Measurements from ENCODE around the gene FUT8.

Gene FUT8

DNA sequence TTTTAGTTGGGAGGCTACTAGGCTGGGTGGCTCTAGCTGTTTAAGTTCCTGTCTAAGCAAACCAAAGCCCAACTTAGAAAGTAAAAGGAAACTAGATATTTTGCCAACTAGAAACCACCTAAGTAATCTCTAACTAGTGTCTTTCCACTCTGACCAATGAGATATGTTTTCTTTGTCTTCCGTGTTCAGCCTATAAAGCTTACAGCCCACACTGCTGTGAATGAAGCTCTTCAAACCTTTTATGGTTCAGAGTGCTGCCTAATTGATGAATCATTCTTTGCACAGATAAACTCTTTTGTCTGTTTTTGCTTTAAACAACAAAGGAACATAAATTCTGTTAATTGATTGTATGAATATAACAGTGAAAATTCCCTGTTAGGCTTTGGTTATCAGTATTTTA is 66.1 kb downstream of the FUT8 start:
- H3K4me1 ChIP-seq (ENCODE audit: control insufficient read depth in 1 of 2, insufficient read depth in 2 of 2, low read length in 2 of 2) = peaks cover 0 to 3% of the 10 kb centered on the region in 2 donors
- H3K9me3 ChIP-seq (ENCODE audit: control insufficient read depth in 1 of 2, low read length in 2 of 2) = no peaks in the 10 kb centered on the region
- no peak overlapping the region for H3K27ac ChIP-seq (ENCODE audit: low read length)
- no peak overlapping the region for H3K4me3 ChIP-seq (ENCODE audit: low read depth in 1 of 2, low read length in 2 of 2)
- no peaks in the 10 kb centered on the region for H3K27me3 ChIP-seq (ENCODE audit: low read depth, low read length)
- H3K36me3 ChIP-seq (ENCODE audit: control insufficient read depth in 1 of 2, insufficient read depth in 2 of 2, low read length in 2 of 2) = no peaks in the 10 kb centered on the region

- no peak overlapping the region for H3K4me3 ChIP-seq (ENCODE audit: low read depth in 1 of 2, low read length in 2 of 2)
- H3K9me3 ChIP-seq (ENCODE audit: control insufficient read depth in 1 of 2, low read length in 2 of 2) = no peaks in the 10 kb centered on the region
- no peaks in the 10 kb centered on the region for H3K36me3 ChIP-seq (ENCODE audit: control insufficient read depth in 1 of 2, insufficient read depth in 2 of 2, low read length in 2 of 2)
- no peaks in the 10 kb centered on the region for H3K27me3 ChIP-seq (ENCODE audit: low read depth, low read length)
- no peak overlapping the region for H3K27ac ChIP-seq (ENCODE audit: low read length)
- H3K4me1 ChIP-seq (ENCODE audit: control insufficient read depth in 1 of 2, insufficient read depth in 2 of 2, low read length in 2 of 2) = peaks cover 0 to 3% of the 10 kb centered on the region in 2 donors
These were observed 66.9 kb downstream of the FUT8 start for GRCh38 chr14:65479386-65479785.

DNA sequence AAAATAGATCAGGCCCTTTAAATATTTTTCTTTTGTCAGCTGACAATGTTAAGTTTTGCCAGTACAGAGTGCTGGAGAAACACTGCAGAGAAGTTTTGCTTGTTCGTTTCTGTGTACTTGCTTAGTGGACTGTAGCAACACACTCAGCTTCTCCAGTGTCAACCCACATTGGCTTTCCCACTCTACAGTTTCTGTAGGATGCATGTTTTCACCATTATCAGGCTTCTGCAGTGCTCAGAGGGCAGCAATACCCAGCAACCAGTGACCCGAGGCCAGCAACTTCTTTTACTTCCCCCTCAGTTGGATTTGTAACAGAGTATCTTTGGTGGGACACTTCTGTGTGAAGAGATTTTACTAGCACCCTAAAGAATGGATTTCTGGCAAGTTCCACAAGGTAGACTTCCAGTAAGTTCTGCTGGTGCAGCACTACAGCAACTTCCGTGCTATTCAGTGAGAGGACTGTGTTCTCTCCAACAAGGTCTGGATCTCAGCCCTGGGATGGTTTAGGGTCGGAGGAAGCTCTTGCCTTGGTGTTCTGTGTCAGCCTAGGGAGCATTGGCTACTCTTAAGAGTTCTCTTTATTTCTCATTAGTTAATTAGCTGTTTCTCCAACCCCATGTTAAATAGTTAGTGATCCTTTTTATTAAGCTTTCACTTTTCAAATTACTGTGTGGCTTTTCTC is 70.4 kb downstream of the FUT8 start:
- Histone ChIP-seq H3K4me3 (ENCODE audit: low read depth in 1 of 2, low read length in 2 of 2) (no peak overlapping the region), H3K36me3 (ENCODE audit: control insufficient read depth in 1 of 2, insufficient read depth in 2 of 2, low read length in 2 of 2) (no peaks in the 10 kb centered on the region), H3K4me1 (ENCODE audit: control insufficient read depth in 1 of 2, insufficient read depth in 2 of 2, low read length in 2 of 2) (peaks cover 0 to 3% of the 10 kb centered on the region in 2 donors), H3K27ac (ENCODE audit: low read length) (no peak overlapping the region), H3K9me3 (ENCODE audit: control insufficient read depth in 1 of 2, low read length in 2 of 2) (no peaks in the 10 kb centered on the region), H3K27me3 (ENCODE audit: low read depth, low read length) (no peaks in the 10 kb centered on the region)

- H3K4me3 ChIP-seq (ENCODE audit: low read depth in 1 of 2, low read length in 2 of 2) = no peak overlapping the region
- no peaks in the 10 kb centered on the region for H3K27me3 ChIP-seq (ENCODE audit: low read depth, low read length)
- H3K36me3 ChIP-seq (ENCODE audit: control insufficient read depth in 1 of 2, insufficient read depth in 2 of 2, low read length in 2 of 2) = no peaks in the 10 kb centered on the region
- no peak overlapping the region for H3K27ac ChIP-seq (ENCODE audit: low read length)
- no peaks in the 10 kb centered on the region for H3K9me3 ChIP-seq (ENCODE audit: control insufficient read depth in 1 of 2, low read length in 2 of 2)
- H3K4me1 ChIP-seq (ENCODE audit: control insufficient read depth in 1 of 2, insufficient read depth in 2 of 2, low read length in 2 of 2) = peaks cover 0 to 3% of the 10 kb centered on the region in 2 donors
These were observed 71.1 kb downstream of the FUT8 start for GRCh38 chr14:65483647-65484046.

DNA sequence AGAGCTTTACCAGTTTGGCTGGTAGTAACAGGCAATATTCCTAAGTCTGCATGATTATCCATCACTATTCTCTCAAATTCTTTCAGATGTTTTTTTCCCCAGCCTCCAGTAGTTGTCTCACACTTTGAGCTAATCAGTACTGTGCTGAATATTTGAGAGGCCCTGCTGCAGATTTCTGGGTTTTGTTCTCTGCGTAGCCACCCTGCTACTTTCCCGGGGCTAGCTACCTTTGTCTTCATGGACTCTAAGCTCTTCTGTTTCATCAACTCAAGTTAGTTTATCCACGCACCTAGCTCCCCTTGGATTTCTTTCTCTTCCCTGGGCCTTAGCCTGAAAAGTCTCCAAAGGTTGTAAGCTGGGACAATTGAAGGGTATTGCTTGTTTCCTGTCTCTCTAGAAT is 73.0 kb downstream of the FUT8 start:
- H3K36me3 ChIP-seq (ENCODE audit: control insufficient read depth in 1 of 2, insufficient read depth in 2 of 2, low read length in 2 of 2) = no peaks in the 10 kb centered on the region
- peaks cover 0 to 3% of the 10 kb centered on the region in 2 donors for H3K4me1 ChIP-seq (ENCODE audit: control insufficient read depth in 1 of 2, insufficient read depth in 2 of 2, low read length in 2 of 2)
- H3K27ac ChIP-seq (ENCODE audit: low read length) = no peak overlapping the region
- no peaks in the 10 kb centered on the region for H3K9me3 ChIP-seq (ENCODE audit: control insufficient read depth in 1 of 2, low read length in 2 of 2)
- no peaks in the 10 kb centered on the region for H3K27me3 ChIP-seq (ENCODE audit: low read depth, low read length)
- no peak overlapping the region for H3K4me3 ChIP-seq (ENCODE audit: low read depth in 1 of 2, low read length in 2 of 2)

DNA sequence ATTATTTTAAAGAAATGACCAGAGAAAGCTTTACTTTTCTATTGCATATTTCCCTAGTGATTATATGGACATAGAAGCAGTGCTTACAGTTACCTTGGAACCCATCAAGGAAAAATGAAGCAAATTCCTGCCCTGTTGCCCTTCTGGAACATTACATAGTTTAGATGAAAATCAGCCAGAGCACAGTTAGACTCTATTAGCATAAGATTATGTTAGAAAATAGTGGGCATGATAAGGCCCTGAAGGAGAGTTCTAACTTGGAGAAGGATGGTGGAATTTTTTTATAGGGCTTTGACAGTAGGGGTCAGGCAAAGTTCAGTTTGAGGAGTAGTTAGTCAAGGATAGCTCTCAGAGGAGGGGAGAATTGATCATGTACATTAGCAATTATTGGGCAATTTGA is 74.3 kb downstream of the FUT8 start:
- Histone ChIP-seq H3K4me1 (ENCODE audit: control insufficient read depth in 1 of 2, insufficient read depth in 2 of 2, low read length in 2 of 2) (peaks cover 0 to 3% of the 10 kb centered on the region in 2 donors), H3K4me3 (ENCODE audit: low read depth in 1 of 2, low read length in 2 of 2) (no peak overlapping the region), H3K27ac (ENCODE audit: low read length) (no peak overlapping the region), H3K27me3 (ENCODE audit: low read depth, low read length) (no peaks in the 10 kb centered on the region), H3K9me3 (ENCODE audit: control insufficient read depth in 1 of 2, low read length in 2 of 2) (no peaks in the 10 kb centered on the region), H3K36me3 (ENCODE audit: control insufficient read depth in 1 of 2, insufficient read depth in 2 of 2, low read length in 2 of 2) (no peaks in the 10 kb centered on the region)

- Histone ChIP-seq H3K4me3 (ENCODE audit: low read depth in 1 of 2, low read length in 2 of 2) (no peak overlapping the region), H3K36me3 (ENCODE audit: control insufficient read depth in 1 of 2, insufficient read depth in 2 of 2, low read length in 2 of 2) (no peaks in the 10 kb centered on the region), H3K4me1 (ENCODE audit: control insufficient read depth in 1 of 2, insufficient read depth in 2 of 2, low read length in 2 of 2) (peaks cover 0 to 2% of the 10 kb centered on the region in 2 donors), H3K27ac (ENCODE audit: low read length) (no peak overlapping the region), H3K9me3 (ENCODE audit: control insufficient read depth in 1 of 2, low read length in 2 of 2) (no peaks in the 10 kb centered on the region), H3K27me3 (ENCODE audit: low read depth, low read length) (no peaks in the 10 kb centered on the region)
These were observed 75.4 kb downstream of the FUT8 start for GRCh38 chr14:65487783-65488494.

DNA sequence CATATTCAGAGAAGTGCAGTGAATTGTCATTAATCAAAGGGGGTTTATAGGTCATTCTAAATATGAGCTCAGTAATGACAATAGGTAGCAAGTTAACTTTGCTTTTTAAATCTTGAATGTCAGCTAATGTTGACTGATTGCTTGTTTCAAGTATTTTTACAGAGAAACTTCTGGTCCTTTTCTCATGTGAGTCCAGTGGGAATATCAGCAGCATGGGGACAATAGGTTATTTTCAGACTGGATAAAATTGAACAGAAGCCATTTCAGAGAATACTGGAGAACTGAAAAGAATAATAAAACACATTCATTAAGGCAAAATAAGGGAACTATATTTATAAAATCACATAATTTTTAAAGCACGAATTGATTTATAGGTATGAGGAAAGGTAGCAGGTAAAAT is 78.7 kb downstream of the FUT8 start:
- no peak overlapping the region for H3K27ac ChIP-seq (ENCODE audit: low read length)
- H3K27me3 ChIP-seq (ENCODE audit: low read depth, low read length) = no peaks in the 10 kb centered on the region
- no peaks in the 10 kb centered on the region for H3K9me3 ChIP-seq (ENCODE audit: control insufficient read depth in 1 of 2, low read length in 2 of 2)
- H3K4me3 ChIP-seq (ENCODE audit: low read depth in 1 of 2, low read length in 2 of 2) = no peak overlapping the region
- H3K36me3 ChIP-seq (ENCODE audit: control insufficient read depth in 1 of 2, insufficient read depth in 2 of 2, low read length in 2 of 2) = no peaks in the 10 kb centered on the region
- H3K4me1 ChIP-seq (ENCODE audit: control insufficient read depth in 1 of 2, insufficient read depth in 2 of 2, low read length in 2 of 2) = no peaks in the 10 kb centered on the region

GRCh38 chr14:65492266-65492665 is 79.7 kb downstream of the FUT8 start:
- Histone ChIP-seq H3K36me3 (ENCODE audit: control insufficient read depth in 1 of 2, insufficient read depth in 2 of 2, low read length in 2 of 2) (no peaks in the 10 kb centered on the region), H3K4me3 (ENCODE audit: low read depth in 1 of 2, low read length in 2 of 2) (no peak overlapping the region), H3K9me3 (ENCODE audit: control insufficient read depth in 1 of 2, low read length in 2 of 2) (no peaks in the 10 kb centered on the region), H3K27me3 (ENCODE audit: low read depth, low read length) (no peaks in the 10 kb centered on the region), H3K4me1 (ENCODE audit: control insufficient read depth in 1 of 2, insufficient read depth in 2 of 2, low read length in 2 of 2) (no peaks in the 10 kb centered on the region), H3K27ac (ENCODE audit: low read length) (no peak overlapping the region)

DNA sequence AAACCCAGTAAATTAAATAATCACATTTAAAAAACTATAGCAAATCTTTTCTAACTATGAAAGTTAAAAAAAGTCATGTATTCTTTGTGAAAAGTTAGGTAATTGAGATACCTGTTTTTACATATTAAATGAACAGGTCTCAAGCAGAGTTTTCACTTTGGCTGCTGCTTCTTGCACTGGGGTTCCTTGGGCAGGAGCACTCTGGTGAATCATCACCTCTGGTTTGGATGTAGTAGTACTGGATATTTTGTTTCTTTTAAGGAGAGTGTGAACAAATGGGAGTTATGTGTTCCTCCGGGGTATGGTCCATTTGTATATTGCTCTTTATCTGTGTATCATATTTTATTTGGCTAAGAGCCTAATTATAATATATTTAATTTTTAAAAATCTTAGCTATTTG is 82.7 kb downstream of the FUT8 start:
- peaks cover 0 to 5% of the 10 kb centered on the region in 2 donors for H3K4me1 ChIP-seq (ENCODE audit: control insufficient read depth in 1 of 2, insufficient read depth in 2 of 2, low read length in 2 of 2)
- H3K27me3 ChIP-seq (ENCODE audit: low read depth, low read length) = no peaks in the 10 kb centered on the region
- H3K9me3 ChIP-seq (ENCODE audit: control insufficient read depth in 1 of 2, low read length in 2 of 2) = no peaks in the 10 kb centered on the region
- H3K27ac ChIP-seq (ENCODE audit: low read length) = no peak overlapping the region
- H3K4me3 ChIP-seq (ENCODE audit: low read depth in 1 of 2, low read length in 2 of 2) = no peak overlapping the region
- H3K36me3 ChIP-seq (ENCODE audit: control insufficient read depth in 1 of 2, insufficient read depth in 2 of 2, low read length in 2 of 2) = no peaks in the 10 kb centered on the region

DNA sequence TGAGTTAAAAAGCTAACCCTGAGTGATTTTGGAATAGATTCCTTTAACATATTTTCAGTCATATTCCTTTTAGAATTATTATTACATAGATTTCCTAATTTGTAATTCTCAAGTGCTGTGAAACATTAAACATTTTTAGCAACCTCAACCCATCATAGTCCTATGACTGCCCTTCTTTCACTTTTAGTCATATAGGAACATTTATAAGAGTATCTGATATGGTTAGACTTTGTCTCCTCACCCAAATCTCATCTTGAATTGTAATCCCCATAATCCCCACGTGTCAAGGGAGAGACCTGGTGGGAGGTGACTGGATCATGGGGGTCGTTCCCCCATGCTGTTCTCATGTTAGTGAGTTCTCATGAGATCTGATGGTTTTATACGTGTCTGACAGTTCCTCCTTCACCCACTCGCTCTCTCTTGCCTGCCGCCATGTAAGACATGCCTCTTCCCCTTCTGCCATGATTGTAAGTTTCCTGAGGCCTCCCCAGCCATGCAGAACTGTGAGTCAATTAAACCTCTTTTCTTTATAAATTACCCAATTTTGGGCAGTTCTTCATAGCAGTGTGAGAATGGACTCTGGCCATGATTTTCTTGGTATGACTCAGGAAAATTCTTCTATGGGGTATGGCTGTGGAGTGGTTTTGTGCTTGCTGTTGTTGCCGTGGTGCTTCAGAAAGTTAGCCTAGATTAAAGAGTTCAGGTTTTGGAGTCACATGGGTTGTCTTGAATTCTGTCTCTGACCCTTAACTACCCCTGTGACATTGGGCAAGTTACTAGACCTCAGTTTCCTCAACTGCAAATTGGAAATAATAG is 83.9 kb downstream of the FUT8 start:
- peaks cover 0 to 5% of the 10 kb centered on the region in 2 donors for H3K4me1 ChIP-seq (ENCODE audit: control insufficient read depth in 1 of 2, insufficient read depth in 2 of 2, low read length in 2 of 2)
- H3K9me3 ChIP-seq (ENCODE audit: control insufficient read depth in 1 of 2, low read length in 2 of 2) = no peaks in the 10 kb centered on the region
- no peaks in the 10 kb centered on the region for H3K27me3 ChIP-seq (ENCODE audit: low read depth, low read length)
- no peak overlapping the region for H3K27ac ChIP-seq (ENCODE audit: low read length)
- no peaks in the 10 kb centered on the region for H3K36me3 ChIP-seq (ENCODE audit: control insufficient read depth in 1 of 2, insufficient read depth in 2 of 2, low read length in 2 of 2)
- no peak overlapping the region for H3K4me3 ChIP-seq (ENCODE audit: low read depth in 1 of 2, low read length in 2 of 2)

All from muscle layer of duodenum (tissue), 2 donors.